ENCODE data around the gene TARS2. TPM values are rescaled to one million over a fixed set of nuclear protein-coding genes. Genes with fewer than 3 reads are reported as not detected.

TARS2 gene
- total RNA-seq, 1 donor from 2014 or later, result 29.6 TPM

DNA sequence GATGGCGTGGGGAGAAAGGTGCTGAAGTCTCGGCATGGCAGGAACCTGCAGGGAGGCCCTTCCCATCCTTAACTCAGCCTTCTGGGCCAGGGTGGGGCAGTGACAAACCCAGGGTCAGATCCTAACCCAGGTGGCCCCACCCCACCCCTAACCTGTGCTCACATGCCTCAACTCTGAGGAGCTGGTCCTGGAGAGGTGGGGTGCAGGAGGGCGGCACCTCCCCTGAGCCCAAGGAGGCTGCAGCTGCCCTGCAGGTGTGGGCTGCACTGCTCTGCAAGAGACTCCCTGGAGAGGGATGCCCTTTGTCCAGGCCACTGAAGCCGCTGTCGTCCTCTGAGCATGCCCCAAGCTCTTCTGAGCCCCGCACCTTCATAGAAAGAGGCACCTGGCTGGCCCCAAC, 46.8 kb downstream of the TARS2 start:
- Mint-ChIP-seq H3K4me3 (no peak overlapping the region), H3K27ac (no peak overlapping the region), H3K27me3 (ENCODE audit: insufficient read depth, low read depth) (peaks cover 4% of the 10 kb centered on the region), H3K36me3 (no peaks in the 10 kb centered on the region), H3K4me1 (peaks cover 19% of the 10 kb centered on the region), H3K9me3 (no peaks in the 10 kb centered on the region)
- no peak for DNase-seq (ENCODE audit: low spot score)
- peaks cover 8% of the 10 kb centered on the region for H3F3A ChIP-seq (ENCODE audit: low read depth)
- H2AFZ ChIP-seq (replicated peaks), result no peak overlapping the region
- no peaks in the 10 kb centered on the region for H3K9me3 ChIP-seq (ENCODE audit: low read depth)
- H4K20me1 ChIP-seq (ENCODE audit: low read depth), result no peaks in the 10 kb centered on the region
- no peak overlapping the region for H3K27ac ChIP-seq
- H3K9ac ChIP-seq, result no peak overlapping the region
- no peak overlapping the region for H3K4me3 ChIP-seq
- no peaks in the 10 kb centered on the region for H3K36me3 ChIP-seq
- no peaks in the 10 kb centered on the region for H3K27me3 ChIP-seq
- no peaks in the 10 kb centered on the region for H3K79me2 ChIP-seq (ENCODE audit: low read depth)
- TF ChIP-seq, protein P1, sequence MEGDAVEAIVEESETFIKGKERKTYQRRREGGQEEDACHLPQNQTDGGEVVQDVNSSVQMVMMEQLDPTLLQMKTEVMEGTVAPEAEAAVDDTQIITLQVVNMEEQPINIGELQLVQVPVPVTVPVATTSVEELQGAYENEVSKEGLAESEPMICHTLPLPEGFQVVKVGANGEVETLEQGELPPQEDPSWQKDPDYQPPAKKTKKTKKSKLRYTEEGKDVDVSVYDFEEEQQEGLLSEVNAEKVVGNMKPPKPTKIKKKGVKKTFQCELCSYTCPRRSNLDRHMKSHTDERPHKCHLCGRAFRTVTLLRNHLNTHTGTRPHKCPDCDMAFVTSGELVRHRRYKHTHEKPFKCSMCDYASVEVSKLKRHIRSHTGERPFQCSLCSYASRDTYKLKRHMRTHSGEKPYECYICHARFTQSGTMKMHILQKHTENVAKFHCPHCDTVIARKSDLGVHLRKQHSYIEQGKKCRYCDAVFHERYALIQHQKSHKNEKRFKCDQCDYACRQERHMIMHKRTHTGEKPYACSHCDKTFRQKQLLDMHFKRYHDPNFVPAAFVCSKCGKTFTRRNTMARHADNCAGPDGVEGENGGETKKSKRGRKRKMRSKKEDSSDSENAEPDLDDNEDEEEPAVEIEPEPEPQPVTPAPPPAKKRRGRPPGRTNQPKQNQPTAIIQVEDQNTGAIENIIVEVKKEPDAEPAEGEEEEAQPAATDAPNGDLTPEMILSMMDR (IDR thresholded peaks at IDR 0.05), result no peak
- TF ChIP-seq EZH2 (IDR thresholded peaks at IDR 0.05) (no peak), EZH2phosphoT487 (IDR thresholded peaks at IDR 0.05) (no peak)
- peaks cover 4% of the 10 kb centered on the region for H3K4me1 ChIP-seq
- no peak overlapping the region for H3K4me2 ChIP-seq

- H3K4me3 ChIP-seq, result no peak overlapping the region
- Mint-ChIP-seq H3K4me3 (no peak overlapping the region), H3K27ac (no peak overlapping the region), H3K27me3 (ENCODE audit: insufficient read depth, low read depth) (peaks cover 4% of the 10 kb centered on the region), H3K36me3 (no peaks in the 10 kb centered on the region), H3K9me3 (no peaks in the 10 kb centered on the region), H3K4me1 (peaks cover 19% of the 10 kb centered on the region)
- no peaks in the 10 kb centered on the region for H4K20me1 ChIP-seq (ENCODE audit: low read depth)
- peak; percentile 11 for DNase-seq (ENCODE audit: low spot score)
- H3K9ac ChIP-seq, result no peak overlapping the region
- no peaks in the 10 kb centered on the region for H3K27me3 ChIP-seq
- H3K27ac ChIP-seq, result no peak overlapping the region
- no peak overlapping the region for H3K4me2 ChIP-seq
- H3K79me2 ChIP-seq (ENCODE audit: low read depth), result no peaks in the 10 kb centered on the region
- H2AFZ ChIP-seq (replicated peaks), result no peak overlapping the region
- no peaks in the 10 kb centered on the region for H3K9me3 ChIP-seq (ENCODE audit: low read depth)
- H3F3A ChIP-seq (ENCODE audit: low read depth), result peaks cover 8% of the 10 kb centered on the region
- H3K4me1 ChIP-seq, result peaks cover 4% of the 10 kb centered on the region
- H3K36me3 ChIP-seq, result no peaks in the 10 kb centered on the region
- TF ChIP-seq EZH2phosphoT487 (IDR thresholded peaks at IDR 0.05), result no peak
- TF ChIP-seq, protein P1 (IDR thresholded peaks at IDR 0.05), result no peak
- TF ChIP-seq EZH2 (IDR thresholded peaks at IDR 0.05), result no peak
Observed at GRCh38 chr1:150535511-150536287, 48.5 kb downstream of the TARS2 start.

- no peak overlapping the region for H2AFZ ChIP-seq (replicated peaks)
Observed at GRCh38 chr1:150536836-150537731, 49.9 kb downstream of the TARS2 start.

More at GRCh38 chr1:150536836-150537731, 49.9 kb downstream of the TARS2 start:
- no peaks in the 10 kb centered on the region for H3K36me3 Mint-ChIP-seq
- Histone ChIP-seq H3K4me3 (no peak overlapping the region), H3K9me3 (ENCODE audit: low read depth) (no peaks in the 10 kb centered on the region), H3K9ac (no peak overlapping the region), H3K36me3 (no peaks in the 10 kb centered on the region), H3F3A (ENCODE audit: low read depth) (peaks cover 4% of the 10 kb centered on the region), H4K20me1 (ENCODE audit: low read depth) (no peaks in the 10 kb centered on the region), H3K4me2 (no peak overlapping the region), H3K27me3 (no peaks in the 10 kb centered on the region), H3K4me1 (peaks cover 4% of the 10 kb centered on the region), H3K79me2 (ENCODE audit: low read depth) (no peaks in the 10 kb centered on the region), H3K27ac (no peak overlapping the region)
- no peaks in the 10 kb centered on the region for H3K9me3 Mint-ChIP-seq
- no peak overlapping the region for H3K27ac Mint-ChIP-seq
- peaks cover 4% of the 10 kb centered on the region for H3K27me3 Mint-ChIP-seq (ENCODE audit: insufficient read depth, low read depth)
- no peak for DNase-seq (ENCODE audit: low spot score)
- peaks cover 16% of the 10 kb centered on the region for H3K4me1 Mint-ChIP-seq
- TF ChIP-seq EZH2phosphoT487 (IDR thresholded peaks at IDR 0.05), result no peak
- no peak for TF ChIP-seq EZH2 (IDR thresholded peaks at IDR 0.05)
- TF ChIP-seq, protein P1 (IDR thresholded peaks at IDR 0.05), result no peak
- H3K4me3 Mint-ChIP-seq, result no peak overlapping the region

Measured in neural progenitor cell (in vitro differentiated cells).